ENCODE measurements around the gene ZNF3. TPM values are rescaled to one million over a fixed set of nuclear protein-coding genes. Genes with fewer than 3 reads are reported as not detected.
A peak's percentile ranks its signal among the peaks of the same experiment; 100 is the strongest.

Gene ZNF3
- total RNA-seq, 1 donor from 2014 or later = 35.4 TPM

- no peaks in the 10 kb centered on the region for H3K9me3 Mint-ChIP-seq (ENCODE audit: unreplicated experiment)
- no peaks in the 10 kb centered on the region for H3K27me3 Mint-ChIP-seq (ENCODE audit: unreplicated experiment)
- H3K27ac Mint-ChIP-seq (ENCODE audit: unreplicated experiment) = peak overlapping the region; percentile 61
- no peak for DNase-seq (ENCODE audit: extremely low spot score, unreplicated experiment)
- peaks cover 17% of the 10 kb centered on the region for H3K36me3 Mint-ChIP-seq (ENCODE audit: unreplicated experiment)
- H3K4me1 Mint-ChIP-seq (ENCODE audit: unreplicated experiment) = peaks cover 26% of the 10 kb centered on the region
- peak overlapping the region; percentile 30 for H3K4me3 Mint-ChIP-seq (ENCODE audit: unreplicated experiment)
- no peak for TF ChIP-seq CTCF (IDR thresholded peaks at IDR 0.05)
Observed at GRCh38 chr7:100087055-100087750, 5.7 kb upstream of the ZNF3 start.

- no peak for TF ChIP-seq CTCF (IDR thresholded peaks at IDR 0.05)
- H3K9me3 Mint-ChIP-seq (ENCODE audit: unreplicated experiment) = no peaks in the 10 kb centered on the region
- no peak overlapping the region for H3K4me3 Mint-ChIP-seq (ENCODE audit: unreplicated experiment)
- H3K36me3 Mint-ChIP-seq (ENCODE audit: unreplicated experiment) = peaks cover 3% of the 10 kb centered on the region
- H3K4me1 Mint-ChIP-seq (ENCODE audit: unreplicated experiment) = peaks cover 35% of the 10 kb centered on the region
- no peaks in the 10 kb centered on the region for H3K27me3 Mint-ChIP-seq (ENCODE audit: unreplicated experiment)
- H3K27ac Mint-ChIP-seq (ENCODE audit: unreplicated experiment) = no peak overlapping the region
- no peak for DNase-seq (ENCODE audit: extremely low spot score, unreplicated experiment)
Observed at GRCh38 chr7:100085515-100085914, 4.0 kb upstream of the ZNF3 start.

- Mint-ChIP-seq H3K27me3 (ENCODE audit: unreplicated experiment) (no peaks in the 10 kb centered on the region), H3K4me3 (ENCODE audit: unreplicated experiment) (no peak overlapping the region), H3K9me3 (ENCODE audit: unreplicated experiment) (no peaks in the 10 kb centered on the region), H3K4me1 (ENCODE audit: unreplicated experiment) (peaks cover 36% of the 10 kb centered on the region), H3K36me3 (ENCODE audit: unreplicated experiment) (peaks cover 10% of the 10 kb centered on the region), H3K27ac (ENCODE audit: unreplicated experiment) (peak overlapping the region; percentile 42)
- TF ChIP-seq CTCF (IDR thresholded peaks at IDR 0.05) = no peak
- DNase-seq (ENCODE audit: extremely low spot score, unreplicated experiment) = no peak
Observed at GRCh38 chr7:100082978-100083377, 1.5 kb upstream of the ZNF3 start.

- H3K4me3 Mint-ChIP-seq (ENCODE audit: unreplicated experiment) = peak overlapping the region; percentile 92
- TF ChIP-seq CTCF (IDR thresholded peaks at IDR 0.05) = no peak
- peaks cover 20% of the 10 kb centered on the region for H3K36me3 Mint-ChIP-seq (ENCODE audit: unreplicated experiment)
- no peak for DNase-seq (ENCODE audit: extremely low spot score, unreplicated experiment)
- H3K27ac Mint-ChIP-seq (ENCODE audit: unreplicated experiment) = peak overlapping the region; percentile 92
- peaks cover 30% of the 10 kb centered on the region for H3K4me1 Mint-ChIP-seq (ENCODE audit: unreplicated experiment)
- H3K27me3 Mint-ChIP-seq (ENCODE audit: unreplicated experiment) = no peaks in the 10 kb centered on the region
- H3K9me3 Mint-ChIP-seq (ENCODE audit: unreplicated experiment) = no peaks in the 10 kb centered on the region
Observed at GRCh38 chr7:100080907-100081534, 502 bp downstream of the ZNF3 start.

GRCh38 chr7:100079024-100079560 is 2.4 kb downstream of the ZNF3 start:
- Mint-ChIP-seq H3K9me3 (ENCODE audit: unreplicated experiment) (no peaks in the 10 kb centered on the region), H3K27me3 (ENCODE audit: unreplicated experiment) (no peaks in the 10 kb centered on the region), H3K27ac (ENCODE audit: unreplicated experiment) (peak overlapping the region; percentile 57), H3K4me3 (ENCODE audit: unreplicated experiment) (peak overlapping the region; percentile 30), H3K36me3 (ENCODE audit: unreplicated experiment) (peaks cover 38% of the 10 kb centered on the region), H3K4me1 (ENCODE audit: unreplicated experiment) (peaks cover 30% of the 10 kb centered on the region)
- DNase-seq (ENCODE audit: extremely low spot score, unreplicated experiment) = no peak
- no peak for TF ChIP-seq CTCF (IDR thresholded peaks at IDR 0.05)

Measured in osteocyte (in vitro differentiated cells).